Ovary (tissue), 3 donors: ENCODE results near the gene MGAT5B.

Experiments used
- CTCF ChIP-seq, 3 donors: fragments of 450-650 bp in 2 of 3; fragments of 200-600 bp in 1 of 3; IDR thresholded peaks; one replicate each; pipeline versions ENCODE4 v1.5.1 to v1.8.0; 2016 to 2022; ENCODE audit warnings: antibody characterized with exemption in 3 of 3, mild to moderate bottlenecking in 1 of 3
- EP300 ChIP-seq: sonication (generic); formaldehyde crosslinking; IDR thresholded peaks from one replicate; pipeline ENCODE4 v1.6.1; 2017; ENCODE audit warnings: antibody characterized with exemption
- POLR2A ChIP-seq: fragments of 450-650 bp; IDR thresholded peaks from one replicate; pipeline ENCODE4 v1.6.1; 2017; ENCODE audit warnings: antibody characterized with exemption, mild to moderate bottlenecking, moderate library complexity
- donor health status: DM: no; HTN: no; CAD: no.

DNA sequence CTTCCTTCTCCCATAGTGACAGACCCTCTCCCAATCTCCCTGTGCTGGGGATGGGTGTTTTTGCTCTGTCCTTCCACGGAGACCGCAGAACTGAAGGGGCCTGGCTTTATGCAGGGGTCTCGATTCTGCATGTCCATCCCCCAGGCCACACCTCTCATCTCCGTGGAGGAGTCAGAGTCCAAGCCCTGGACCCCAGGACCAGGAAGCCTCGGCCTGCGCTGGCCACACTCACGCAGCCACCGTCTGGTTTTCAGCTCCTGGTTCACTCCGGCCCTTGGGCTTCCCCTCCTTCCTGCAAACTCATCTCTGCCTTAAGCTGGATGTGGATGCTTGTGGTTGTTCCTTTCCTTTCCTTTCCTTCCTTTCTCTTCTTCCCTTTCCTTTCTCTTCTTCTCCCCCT is 90.8 kb downstream of the MGAT5B start:
- TF ChIP-seq CTCF (IDR thresholded peaks at IDR 0.05): no peak
- TF ChIP-seq EP300: no peak
- TF ChIP-seq POLR2A: no peak
